VCaP (cell line): ENCODE data around the gene PHF5A.

Experiments
- H3K27ac ChIP-seq: fragments of 450-650 bp; 2 replicates; pipeline ENCODE4 v1.5.1; 2017
- CTCF ChIP-seq: fragments of 450-650 bp; conservative IDR thresholded peaks from 2 replicates; pipeline ENCODE4 v1.5.1; 2017; ENCODE audit warnings: mild to moderate bottlenecking, moderate library complexity

The PHF5A gene

GRCh38 chr22:41511521-41511968 is 43.1 kb upstream of the PHF5A start:
- TF ChIP-seq CTCF: no peak

DNA sequence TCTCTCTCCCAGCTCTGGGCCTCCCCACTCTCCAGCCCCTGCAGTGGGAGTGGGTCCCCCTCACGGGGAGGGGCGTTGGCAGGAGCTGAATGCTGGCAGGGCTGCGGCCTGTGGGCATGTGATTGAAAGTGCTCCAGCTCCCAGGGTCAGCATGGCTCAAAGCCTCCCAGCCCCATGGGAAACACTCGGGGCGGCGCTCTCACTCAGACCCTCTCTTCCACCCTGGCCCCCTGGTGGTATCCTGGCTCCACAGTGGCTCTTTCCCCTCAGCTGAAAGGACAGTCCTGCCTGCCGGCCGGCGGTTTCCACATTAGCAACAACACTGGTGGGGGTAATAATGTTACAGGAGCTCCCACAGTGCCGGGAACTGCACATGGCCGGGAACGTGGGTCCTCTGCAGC is 40.3 kb upstream of the PHF5A start:
- no peak for TF ChIP-seq CTCF

More at GRCh38 chr22:41511521-41511968, 43.1 kb upstream of the PHF5A start:
- no peak overlapping the region for H3K27ac ChIP-seq

DNA sequence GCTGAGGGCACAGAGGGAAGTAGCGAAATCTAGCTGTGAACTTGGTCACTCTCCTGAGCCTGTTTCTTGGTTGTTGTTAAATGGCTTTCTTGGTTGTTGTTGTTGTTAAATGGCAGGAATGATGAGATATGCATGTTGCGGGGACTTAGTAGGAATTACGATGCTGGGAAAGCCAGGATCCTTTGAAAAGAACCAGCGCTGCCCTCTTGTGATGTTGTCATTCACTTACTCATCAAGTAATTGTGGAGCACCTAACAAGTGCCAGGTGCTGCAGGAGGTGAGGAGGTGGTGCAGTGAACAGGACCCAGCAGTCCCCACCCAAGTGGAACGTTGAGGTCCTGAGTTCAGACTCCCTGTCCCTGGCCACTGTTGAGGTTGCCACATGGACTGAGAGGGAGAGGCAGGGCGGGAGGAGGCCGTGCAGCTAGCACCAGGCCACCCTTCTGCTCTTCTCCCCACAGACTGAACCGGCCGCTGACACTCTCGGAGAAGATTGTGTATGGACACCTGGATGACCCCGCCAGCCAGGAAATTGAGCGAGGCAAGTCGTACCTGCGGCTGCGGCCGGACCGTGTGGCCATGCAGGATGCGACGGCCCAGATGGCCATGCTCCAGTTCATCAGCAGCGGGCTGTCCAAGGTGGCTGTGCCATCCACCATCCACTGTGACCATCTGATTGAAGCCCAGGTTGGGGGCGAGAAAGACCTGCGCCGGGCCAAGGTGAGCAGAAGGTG is 39.0 kb upstream of the PHF5A start:
- H3K27ac ChIP-seq: no peak overlapping the region
- no peak for TF ChIP-seq CTCF

More for the DNA sequence above, 40.3 kb upstream of the PHF5A start:
- no peak overlapping the region for H3K27ac ChIP-seq

DNA sequence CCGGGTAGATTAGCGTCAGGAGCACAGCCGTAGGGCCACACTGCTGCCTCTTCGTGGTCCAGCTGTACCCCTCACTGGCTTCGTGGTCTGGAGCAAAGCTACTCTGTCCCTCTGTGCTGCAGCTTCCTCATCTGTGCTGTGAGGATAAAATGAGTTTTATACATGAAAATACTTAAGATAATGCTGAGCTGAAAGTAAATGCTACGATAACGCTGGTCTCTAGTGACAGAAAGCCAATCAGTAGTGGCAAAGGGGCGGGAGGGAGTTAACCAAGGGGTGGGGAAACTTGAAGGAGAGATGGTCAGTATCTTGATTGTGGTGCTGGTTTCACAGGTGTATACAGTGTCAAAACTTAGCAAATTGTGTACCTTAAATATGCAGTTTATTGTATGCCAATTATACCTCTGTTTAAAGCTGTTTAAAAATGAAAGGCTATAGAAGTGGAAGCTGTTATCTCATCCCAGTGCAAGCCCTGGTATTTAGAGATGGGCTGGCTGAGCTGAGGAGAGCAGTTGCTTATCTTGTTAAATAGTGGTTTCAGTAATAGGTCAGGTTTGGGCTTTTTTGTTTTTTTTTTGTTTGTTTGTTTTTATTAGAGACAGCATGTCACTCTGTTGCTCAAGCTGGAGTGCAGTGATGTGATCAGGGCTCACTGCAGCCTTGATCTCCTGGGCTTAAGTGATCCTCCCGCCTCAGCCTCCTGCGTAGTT is 37.2 kb upstream of the PHF5A start:
- TF ChIP-seq CTCF: no peak
- no peak overlapping the region for H3K27ac ChIP-seq

- H3K27ac ChIP-seq: no peak overlapping the region
- TF ChIP-seq CTCF: no peak
Observed at GRCh38 chr22:41504816-41505215, 36.3 kb upstream of the PHF5A start.

GRCh38 chr22:41504397-41504796 is 35.9 kb upstream of the PHF5A start:
- no peak overlapping the region for H3K27ac ChIP-seq
- TF ChIP-seq CTCF: no peak

GRCh38 chr22:41501209-41501608 is 32.7 kb upstream of the PHF5A start:
- no peak overlapping the region for H3K27ac ChIP-seq

More at GRCh38 chr22:41501209-41501608, 32.7 kb upstream of the PHF5A start:
- TF ChIP-seq CTCF: peak; percentile 35
